Adrenal gland (tissue), 12 donors: ENCODE results near the gene FOXO1. TPM values are rescaled to one million over a fixed set of nuclear protein-coding genes. Genes with fewer than 3 reads are reported as not detected.
A peak's percentile ranks its signal among the peaks of the same experiment; 100 is the strongest.

Source experiments
- DNase-seq, 7 donors: peaks; one replicate each; pipeline ENCODE4 v3.0.0-alpha.2; 2019 to 2020
- H3K27ac ChIP-seq, 5 donors: fragments of 200-600 bp; sonication (generic) in 4 of 5; 1 replicate in 3 of 5; 2 replicates in 2 of 5; pipeline versions ENCODE4 v1.5.1 to v1.8.0; 2016 to 2020; ENCODE audit warnings: mild to moderate bottlenecking in 1 of 5
- H3K27me3 ChIP-seq: fragments of 200-600 bp; 2 replicates; pipeline ENCODE4 v1.8.0; 2021
- H3K36me3 ChIP-seq, 2 donors: fragments of 200-600 bp; replicated peaks in 1 of 2; 1 replicate in 1 of 2; 2 replicates in 1 of 2; pipeline versions ENCODE4 v1.5.1 to v1.8.0; 2018 to 2022
- H3K4me1 ChIP-seq, 2 donors: fragments of 200-600 bp; replicated peaks in 1 of 2; 1 replicate in 1 of 2; 2 replicates in 1 of 2; pipeline versions ENCODE4 v1.5.1 to v1.8.0; 2018 to 2021
- H3K4me3 ChIP-seq, 4 donors: fragments of 200-600 bp; sonication (generic) in 3 of 4; one replicate each; pipeline ENCODE4 v1.5.1; 2016 to 2018
- H3K9me3 ChIP-seq, 3 donors: fragments of 200-600 bp; sonication (generic) in 1 of 3; replicated peaks in 1 of 3; 1 replicate in 2 of 3; 2 replicates in 1 of 3; pipeline versions ENCODE4 v1.5.1 to v1.8.0; 2016 to 2021
- CTCF ChIP-seq, 6 experiments: fragments of 450-650 bp in 4 of 6; fragments of 200-600 bp in 2 of 6; sonication (generic) in 1 of 6; IDR thresholded peaks; 1 replicate in 5 of 6; 2 replicates in 1 of 6; pipeline versions ENCODE4 v1.5.1 to v1.8.0; 2016 to 2021; ENCODE audit warnings: antibody characterized with exemption in 6 of 6, mild to moderate bottlenecking in 2 of 6, moderate library complexity in 1 of 6
- POLR2A ChIP-seq, 2 donors: fragments of 450-650 bp; IDR thresholded peaks; one replicate each; pipeline ENCODE4 v1.6.1; 2017; ENCODE audit warnings: antibody characterized with exemption in 2 of 2, mild to moderate bottlenecking in 2 of 2, moderate library complexity in 1 of 2
- WGBS, 4 donors: extraction: QIAGEN DNeasy Blood & Tissue Kit in 2 of 4; methylation state at CpG; one replicate each; pipeline versions ENCODE4 v1.1.5 to v1.1.7; 2013 to 2017; 5-methylcytosine and 5-hydroxymethylcytosine counted together
- intact Hi-C, 2 donors: fragments of 100-400 bp; cut with DNase I; formaldehyde crosslinking; loops; one replicate each; pipeline versions ENCODE4 v1.14.1 to v1.15.0; 2022 to 2023
- polyA plus RNA-seq, 3 donors: library from polyadenylated mRNA; stranded (reverse); fragments of 200-250 nt in 2 of 3; fragments of 350-450 nt in 1 of 3; fragmentation: Illumina TruSeq in 1 of 3; extraction: RNeasy Lipid Tissue Mini Kit (QIAGEN cat#74804) in 1 of 3; gene quantifications; one replicate each; pipeline ENCODE4 v1.2.3, GENCODE V29; 2013 to 2014
- total RNA-seq, 9 donors: library from RNA; depleted of rRNA in 4 of 9; stranded (reverse); fragments of >200 nt in 4 of 9; fragments of 120-200 nt in 1 of 9; fragmentation: NEBNext Ultra II Directional in 1 of 9; extraction: Animal tissue kit (Norgen Biotek cat#: 25700) in 1 of 9; gene quantifications; one replicate each; pipeline versions ENCODE4 v1.1.0 to v1.2.4, GENCODE V29; 2013 to 2023
- donor health status: healthy with polysubstance abuse.
- donor health status: Bipolar disorder and iron deficiency.
- donor health status: DM: yes; HTN: yes; CAD: no.
- donor health status: DM: no; HTN: no; CAD: no.
- donor health status: DM: no; HTN: no; CAD: no.
- donor health status: DM: yes; HTN: yes; CAD: no.

The FOXO1 gene
- total and polyA plus RNA-seq, 12 donors, result 4.3 to 35.4 (median 21.5) TPM

DNA sequence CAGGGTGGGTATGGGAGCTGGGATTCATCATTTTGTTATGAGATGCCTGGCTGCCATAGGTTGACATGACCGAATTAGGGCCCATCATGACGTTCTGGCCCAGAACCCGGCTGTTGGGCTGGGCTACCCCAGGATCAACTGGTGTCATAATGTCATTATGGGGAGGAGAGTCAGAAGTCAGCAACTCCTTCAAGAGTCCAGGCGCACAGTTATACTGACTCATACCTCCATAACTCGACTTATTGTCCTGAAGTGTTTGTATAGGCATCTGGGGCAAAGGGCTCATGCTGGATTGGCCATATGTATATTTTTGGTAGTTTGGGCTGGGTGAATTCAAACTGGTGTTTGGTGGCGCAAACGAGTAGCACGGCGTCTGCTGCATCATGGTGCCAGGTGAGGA lies 106.5 kb downstream of the FOXO1 start:
- WGBS, 4 donors, result 92 to 100% (median 98%) methylated on average over 6 to 9 of the region's 9 CpGs
- H3K4me3 ChIP-seq, result no peak overlapping the region
- H3K27me3 ChIP-seq, result no peaks in the 10 kb centered on the region
- no peak overlapping the region for H3K27ac ChIP-seq
- no peaks in the 10 kb centered on the region for H3K9me3 ChIP-seq
- peaks cover 26 to 41% of the 10 kb centered on the region in 2 donors for H3K4me1 ChIP-seq
- H3K36me3 ChIP-seq, result no peaks in the 10 kb centered on the region
- DNase-seq, result no peak
- intact Hi-C loops, result no loop called here
- TF ChIP-seq CTCF (IDR thresholded peaks at IDR 0.05), result no peak
- TF ChIP-seq POLR2A (IDR thresholded peaks at IDR 0.05), result no peak

- intact Hi-C loops, result no loop called here
- WGBS, 4 donors, result 0 to 35% (median 21%) methylated on average over 1 of the region's 1 CpG
These were observed 107.8 kb downstream of the FOXO1 start for GRCh38 chr13:40558656-40559055.

GRCh38 chr13:40556453-40556852 lies 110.0 kb downstream of the FOXO1 start:
- H3K27ac ChIP-seq, result no peak overlapping the region

More at GRCh38 chr13:40558656-40559055, 107.8 kb downstream of the FOXO1 start:
- peak in 2 of 7 donors; percentile 28 to 33 for DNase-seq
- peaks cover 15 to 28% of the 10 kb centered on the region in 2 donors for H3K4me1 ChIP-seq
- TF ChIP-seq POLR2A (IDR thresholded peaks at IDR 0.05) (no peak), CTCF (IDR thresholded peaks at IDR 0.05) (no peak)
- peak overlapping the region in 3 of 5 donors; percentile 2 to 46 (median 40) for H3K27ac ChIP-seq
- no peaks in the 10 kb centered on the region for H3K9me3 ChIP-seq
- H3K27me3 ChIP-seq, result no peaks in the 10 kb centered on the region
- no peak overlapping the region for H3K4me3 ChIP-seq
- no peaks in the 10 kb centered on the region for H3K36me3 ChIP-seq

DNA sequence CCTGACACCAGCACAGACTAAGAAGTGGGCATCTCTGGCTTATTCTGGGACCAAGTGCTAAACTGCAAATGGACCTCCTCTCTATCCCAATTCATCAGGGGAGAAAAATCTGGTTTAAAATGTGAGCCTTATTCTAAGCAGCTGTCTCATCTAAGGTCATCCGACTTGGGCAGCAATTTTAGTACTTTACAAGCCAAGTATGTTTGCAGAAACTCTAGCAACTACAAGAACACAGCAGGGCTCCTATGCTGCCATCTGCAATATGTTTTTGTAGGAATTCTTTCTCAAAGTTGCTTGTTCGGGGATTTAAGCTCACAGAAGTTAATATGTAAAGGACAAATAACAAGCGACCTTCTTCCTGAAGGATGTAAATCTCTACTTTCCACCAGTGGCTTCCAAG lies 113.1 kb downstream of the FOXO1 start:
- intact Hi-C loops, result no loop called here
- H3K27ac ChIP-seq, result no peak overlapping the region
- DNase-seq, result no peak
- H3K4me1 ChIP-seq, result peaks cover 6 to 13% of the 10 kb centered on the region in 2 donors
- TF ChIP-seq POLR2A (IDR thresholded peaks at IDR 0.05) (no peak), CTCF (IDR thresholded peaks at IDR 0.05) (no peak)
- H3K36me3 ChIP-seq, result no peaks in the 10 kb centered on the region
- 81 to 84% (median 82%) methylated on average over 3 of the region's 3 CpGs for WGBS, 4 donors
- no peaks in the 10 kb centered on the region for H3K9me3 ChIP-seq
- no peaks in the 10 kb centered on the region for H3K27me3 ChIP-seq
- no peak overlapping the region for H3K4me3 ChIP-seq

More at GRCh38 chr13:40556453-40556852, 110.0 kb downstream of the FOXO1 start:
- intact Hi-C loops, result no loop called here
- Histone ChIP-seq H3K36me3 (no peaks in the 10 kb centered on the region), H3K4me3 (no peak overlapping the region), H3K9me3 (no peaks in the 10 kb centered on the region), H3K27me3 (no peaks in the 10 kb centered on the region), H3K4me1 (peaks cover 6 to 21% of the 10 kb centered on the region in 2 donors)
- TF ChIP-seq POLR2A (IDR thresholded peaks at IDR 0.05), result no peak
- no peak for TF ChIP-seq CTCF (IDR thresholded peaks at IDR 0.05)
- DNase-seq, result no peak
